ENCODE data around the gene MAPK12.

The MAPK12 gene

DNA sequence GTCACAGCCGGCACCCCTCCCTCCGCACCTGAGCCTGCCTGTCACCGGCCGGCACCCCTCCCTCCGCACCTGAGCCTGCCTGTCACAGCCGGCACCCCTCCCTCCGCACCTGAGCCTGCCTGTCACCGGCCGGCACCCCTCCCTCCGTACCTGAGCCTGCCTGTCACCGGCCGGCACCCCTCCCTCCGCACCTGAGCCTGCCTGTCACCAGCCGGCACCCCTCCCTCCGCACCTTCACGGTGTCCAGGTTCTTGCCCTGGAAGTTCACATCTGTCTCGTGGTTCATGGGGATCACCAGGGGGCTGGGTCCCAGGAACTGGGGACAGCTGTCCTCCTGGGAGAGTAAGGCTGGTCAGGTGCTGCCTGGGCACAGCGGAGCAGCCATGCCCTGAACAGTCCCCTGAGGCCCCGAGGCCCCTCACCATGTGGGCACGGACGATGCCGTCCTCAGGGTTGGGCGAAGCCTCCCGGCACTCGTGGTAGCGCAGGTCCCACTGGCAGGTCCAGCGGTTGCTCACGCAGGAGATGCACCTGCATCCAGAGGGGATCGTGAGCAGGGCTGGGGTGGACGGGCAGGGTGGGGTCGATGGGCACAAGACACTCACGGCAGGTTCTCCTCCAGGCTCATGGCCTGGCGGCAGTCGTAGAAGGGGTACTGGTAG is 24.2 kb upstream of the MAPK12 start:
- Histone ChIP-seq H3K9ac (ENCODE audit: low read length) (peak overlapping the region; percentile 9), H3K9me3 (ENCODE audit: control insufficient read depth, low read length) (no peaks in the 10 kb centered on the region), H3K4me3 (ENCODE audit: low read length) (no peak overlapping the region), H3K4me1 (ENCODE audit: control insufficient read depth, insufficient read depth, low read length) (peaks cover 83% of the 10 kb centered on the region), H3K27me3 (ENCODE audit: control insufficient read depth, insufficient read depth, low read length) (no peaks in the 10 kb centered on the region), H3K36me3 (ENCODE audit: control insufficient read depth, insufficient read depth, low read length) (peaks cover 44% of the 10 kb centered on the region)

DNA sequence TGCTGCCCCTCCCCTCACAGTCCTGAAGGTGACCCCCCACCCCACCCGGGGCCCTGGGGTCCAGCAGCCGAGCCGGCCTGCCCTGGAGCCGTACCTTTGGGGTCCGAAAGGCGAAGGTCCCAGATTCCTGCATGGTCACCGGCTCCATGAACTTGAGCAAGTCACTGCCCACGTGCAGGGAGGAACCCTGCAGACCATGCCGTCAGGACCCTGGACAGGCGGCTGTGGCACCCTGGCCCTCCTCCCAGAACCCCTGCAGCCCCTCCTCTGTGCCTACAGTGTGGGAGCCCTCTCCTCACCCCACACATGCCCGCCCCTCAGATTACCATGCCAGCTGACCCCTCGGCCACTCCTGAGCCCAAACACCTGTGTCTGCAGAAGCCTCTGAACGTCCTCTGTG is 23.0 kb upstream of the MAPK12 start:
- H3K4me1 ChIP-seq (ENCODE audit: control insufficient read depth, insufficient read depth, low read length), result peaks cover 84% of the 10 kb centered on the region
- no peaks in the 10 kb centered on the region for H3K27me3 ChIP-seq (ENCODE audit: control insufficient read depth, insufficient read depth, low read length)
- no peaks in the 10 kb centered on the region for H3K9me3 ChIP-seq (ENCODE audit: control insufficient read depth, low read length)
- H3K36me3 ChIP-seq (ENCODE audit: control insufficient read depth, insufficient read depth, low read length), result peaks cover 45% of the 10 kb centered on the region
- no peak overlapping the region for H3K4me3 ChIP-seq (ENCODE audit: low read length)
- peak overlapping the region; percentile 28 for H3K9ac ChIP-seq (ENCODE audit: low read length)

DNA sequence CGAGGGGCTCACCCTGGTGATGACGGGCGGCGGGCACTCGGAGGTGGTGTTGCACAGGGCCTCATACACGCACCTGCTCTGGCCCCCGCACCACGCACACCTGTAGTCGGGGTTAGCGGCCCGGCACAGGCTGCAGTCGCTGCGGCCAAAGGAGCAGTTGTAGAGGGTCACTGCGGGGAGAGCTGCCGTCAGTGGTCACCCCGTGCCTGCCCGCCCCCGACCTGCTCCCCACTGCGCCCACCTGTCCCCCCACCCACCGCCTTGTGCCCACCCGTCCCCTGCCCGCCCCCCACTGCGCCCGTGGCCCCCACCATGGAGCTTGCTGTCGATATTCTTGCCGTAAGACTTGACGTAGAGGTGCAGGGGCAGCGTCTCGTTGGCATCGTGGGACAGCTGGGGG is 22.3 kb upstream of the MAPK12 start:
- Histone ChIP-seq H3K4me3 (ENCODE audit: low read length) (no peak overlapping the region), H3K4me1 (ENCODE audit: control insufficient read depth, insufficient read depth, low read length) (peaks cover 82% of the 10 kb centered on the region), H3K36me3 (ENCODE audit: control insufficient read depth, insufficient read depth, low read length) (peaks cover 44% of the 10 kb centered on the region), H3K9me3 (ENCODE audit: control insufficient read depth, low read length) (no peaks in the 10 kb centered on the region), H3K27me3 (ENCODE audit: control insufficient read depth, insufficient read depth, low read length) (no peaks in the 10 kb centered on the region), H3K9ac (ENCODE audit: low read length) (no peak overlapping the region)

DNA sequence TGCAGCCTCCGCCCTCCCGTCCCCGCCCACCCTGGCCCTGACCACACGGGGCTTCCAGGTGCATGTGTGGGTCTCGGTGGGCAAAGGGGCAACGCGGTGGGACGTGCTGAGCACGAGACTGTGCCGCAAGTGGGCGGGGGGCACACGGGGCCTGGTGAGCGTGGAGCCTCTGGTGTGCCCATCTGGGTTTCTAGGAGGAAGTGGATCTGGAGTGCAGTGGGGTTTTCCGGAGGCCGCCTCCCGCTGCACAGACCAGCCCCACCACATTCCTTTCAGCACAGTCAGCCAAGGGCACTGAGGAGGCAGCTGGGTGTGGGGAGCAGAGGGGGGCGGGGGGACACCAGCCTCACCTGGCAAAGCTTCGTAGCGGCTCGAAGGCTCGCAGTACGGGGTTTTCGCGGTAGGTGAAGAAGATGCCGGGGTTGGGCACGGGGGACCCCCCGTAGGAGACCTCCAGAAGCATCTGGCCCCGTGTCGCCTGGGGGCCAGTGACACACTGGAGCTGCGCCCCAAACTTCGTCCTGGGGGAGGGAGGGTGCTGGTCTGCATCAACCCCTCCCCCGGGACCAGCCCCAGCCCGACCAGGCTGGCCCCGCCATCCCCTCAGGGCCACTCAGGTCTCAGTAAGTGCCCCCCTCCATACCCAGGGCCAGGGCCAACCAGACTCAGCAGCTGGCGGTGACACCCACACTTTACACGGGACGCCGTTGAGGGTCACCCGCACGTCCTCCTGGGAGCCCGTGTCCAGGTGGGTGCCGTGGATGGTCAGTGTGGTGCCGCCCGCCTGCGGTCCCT is 21.1 kb upstream of the MAPK12 start:
- Histone ChIP-seq H3K4me1 (ENCODE audit: control insufficient read depth, insufficient read depth, low read length) (peaks cover 70% of the 10 kb centered on the region), H3K27me3 (ENCODE audit: control insufficient read depth, insufficient read depth, low read length) (no peaks in the 10 kb centered on the region), H3K9me3 (ENCODE audit: control insufficient read depth, low read length) (no peaks in the 10 kb centered on the region), H3K4me3 (ENCODE audit: low read length) (no peak overlapping the region), H3K9ac (ENCODE audit: low read length) (peak overlapping the region; percentile 8), H3K36me3 (ENCODE audit: control insufficient read depth, insufficient read depth, low read length) (peaks cover 32% of the 10 kb centered on the region)

DNA sequence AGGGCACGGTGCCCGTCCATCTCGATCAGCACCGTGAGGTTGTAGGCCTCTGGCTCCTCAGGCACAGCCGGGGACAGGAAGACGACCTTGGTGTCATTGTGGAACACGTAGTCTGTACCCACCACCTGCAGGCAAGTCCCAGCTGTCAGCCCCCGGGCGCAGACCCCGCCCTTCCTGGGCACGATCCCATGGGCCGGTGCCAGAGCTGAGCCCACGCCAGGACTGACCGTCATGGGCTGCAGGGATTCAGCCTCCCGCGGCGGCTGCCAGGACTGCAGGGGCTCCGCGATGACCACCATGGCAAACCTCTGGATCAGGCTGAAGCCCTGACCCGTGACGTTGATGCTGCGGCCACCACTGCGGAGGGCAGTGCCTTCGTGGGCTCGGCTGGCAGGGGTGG is 20.5 kb upstream of the MAPK12 start:
- Histone ChIP-seq H3K27me3 (ENCODE audit: control insufficient read depth, insufficient read depth, low read length) (no peaks in the 10 kb centered on the region), H3K36me3 (ENCODE audit: control insufficient read depth, insufficient read depth, low read length) (peaks cover 37% of the 10 kb centered on the region), H3K9me3 (ENCODE audit: control insufficient read depth, low read length) (no peaks in the 10 kb centered on the region), H3K4me3 (ENCODE audit: low read length) (no peak overlapping the region), H3K4me1 (ENCODE audit: control insufficient read depth, insufficient read depth, low read length) (peaks cover 64% of the 10 kb centered on the region), H3K9ac (ENCODE audit: low read length) (peak overlapping the region; percentile 48)

DNA sequence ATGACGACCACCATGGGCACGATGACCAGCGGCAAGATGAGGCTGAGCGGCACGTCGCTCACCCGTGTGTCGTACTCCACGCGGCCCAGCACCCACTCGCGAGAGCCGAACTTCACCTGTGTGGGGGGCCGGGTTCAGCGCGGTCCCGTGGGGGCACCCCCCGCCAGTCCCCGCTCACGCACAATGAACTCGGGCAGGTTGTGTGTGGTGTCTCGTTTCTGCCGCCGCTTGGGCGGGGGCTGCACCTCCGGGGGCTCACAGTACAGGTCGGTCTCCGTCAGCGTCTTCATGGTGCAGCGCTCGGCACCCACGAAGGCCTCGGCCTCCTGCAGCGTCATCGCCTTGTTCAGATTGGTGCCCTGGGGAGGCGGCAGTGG is 19.9 kb upstream of the MAPK12 start:
- H3K9me3 ChIP-seq (ENCODE audit: control insufficient read depth, low read length), result no peaks in the 10 kb centered on the region
- H3K27me3 ChIP-seq (ENCODE audit: control insufficient read depth, insufficient read depth, low read length), result no peaks in the 10 kb centered on the region
- peaks cover 58% of the 10 kb centered on the region for H3K4me1 ChIP-seq (ENCODE audit: control insufficient read depth, insufficient read depth, low read length)
- H3K36me3 ChIP-seq (ENCODE audit: control insufficient read depth, insufficient read depth, low read length), result peaks cover 43% of the 10 kb centered on the region
- H3K9ac ChIP-seq (ENCODE audit: low read length), result peak overlapping the region; percentile 48
- no peak overlapping the region for H3K4me3 ChIP-seq (ENCODE audit: low read length)

DNA sequence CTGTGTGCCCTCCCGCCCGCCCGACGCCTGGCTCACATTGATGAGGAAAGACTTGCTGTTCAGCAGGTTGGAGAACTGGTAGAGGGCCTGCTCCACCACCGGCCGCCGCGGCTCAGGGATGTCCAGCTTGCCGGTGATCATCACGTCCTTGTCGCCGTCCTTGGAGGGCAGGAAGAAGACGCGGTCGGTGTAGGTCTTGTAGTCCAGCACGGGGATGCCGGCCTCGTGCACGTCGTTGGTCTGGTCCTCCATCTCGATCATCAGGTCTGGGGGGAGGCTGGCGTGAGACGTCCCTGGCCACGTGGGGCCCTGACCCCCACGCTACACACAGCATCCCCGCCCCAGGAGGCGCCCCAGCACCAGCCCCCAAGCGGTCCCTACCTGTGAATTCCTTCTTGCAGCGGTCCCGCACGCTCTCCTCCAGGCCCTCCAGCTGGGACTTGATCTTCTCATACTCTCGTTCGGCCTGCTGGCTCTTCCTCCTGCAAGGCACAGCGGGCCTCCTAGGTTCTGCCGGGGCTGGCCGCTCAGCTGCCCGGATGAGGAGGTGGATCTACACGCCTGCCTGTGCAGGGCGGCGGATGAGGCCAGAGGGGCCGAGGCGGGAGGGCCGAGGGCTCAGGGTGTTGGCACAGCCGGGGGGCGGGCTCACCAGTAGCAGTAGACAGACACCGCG is 19.4 kb upstream of the MAPK12 start:
- Histone ChIP-seq H3K36me3 (ENCODE audit: control insufficient read depth, insufficient read depth, low read length) (peaks cover 42% of the 10 kb centered on the region), H3K9me3 (ENCODE audit: control insufficient read depth, low read length) (no peaks in the 10 kb centered on the region), H3K4me3 (ENCODE audit: low read length) (no peak overlapping the region)

DNA sequence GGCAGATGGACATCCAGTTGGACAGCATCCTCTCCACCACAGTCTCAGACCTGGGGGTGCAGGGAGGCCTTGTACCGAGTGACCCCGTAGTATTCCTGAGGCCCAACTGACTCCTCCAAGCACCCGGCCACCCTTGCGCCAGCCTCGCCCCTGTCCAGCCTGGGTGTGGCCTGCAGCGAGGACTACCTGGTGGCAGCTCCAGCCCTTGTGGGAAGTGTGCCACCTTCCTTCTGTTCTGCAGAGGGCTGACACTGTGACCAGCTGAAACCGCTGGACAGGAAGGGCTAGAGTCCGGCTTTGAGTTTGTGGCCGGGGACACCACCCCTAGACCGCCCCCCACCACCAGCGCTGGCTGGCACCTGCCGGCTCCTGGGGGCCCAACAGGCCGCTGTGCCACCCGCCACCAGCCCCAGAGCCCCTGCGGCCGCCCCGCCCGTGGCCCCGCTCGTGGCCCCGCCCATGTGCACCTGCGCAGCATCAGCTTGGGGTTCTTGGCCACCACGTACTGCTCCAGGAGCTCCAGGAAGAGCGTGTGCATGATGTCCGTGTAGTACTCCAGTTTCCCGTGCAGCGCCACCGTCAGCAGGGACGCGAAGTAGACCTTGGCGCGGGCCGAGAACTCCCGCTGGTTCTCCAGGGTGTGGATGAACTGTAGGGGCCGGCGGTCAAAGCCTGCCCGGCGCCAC is 18.7 kb upstream of the MAPK12 start:
- Histone ChIP-seq H3K27me3 (ENCODE audit: control insufficient read depth, insufficient read depth, low read length) (no peaks in the 10 kb centered on the region), H3K4me1 (ENCODE audit: control insufficient read depth, insufficient read depth, low read length) (peaks cover 50% of the 10 kb centered on the region), H3K4me3 (ENCODE audit: low read length) (no peak overlapping the region), H3K9ac (ENCODE audit: low read length) (no peak overlapping the region), H3K9me3 (ENCODE audit: control insufficient read depth, low read length) (no peaks in the 10 kb centered on the region), H3K36me3 (ENCODE audit: control insufficient read depth, insufficient read depth, low read length) (peaks cover 39% of the 10 kb centered on the region)

More for the DNA sequence above, 19.4 kb upstream of the MAPK12 start:
- no peaks in the 10 kb centered on the region for H3K27me3 ChIP-seq (ENCODE audit: control insufficient read depth, insufficient read depth, low read length)
- H3K9ac ChIP-seq (ENCODE audit: low read length), result no peak overlapping the region
- peaks cover 53% of the 10 kb centered on the region for H3K4me1 ChIP-seq (ENCODE audit: control insufficient read depth, insufficient read depth, low read length)

DNA sequence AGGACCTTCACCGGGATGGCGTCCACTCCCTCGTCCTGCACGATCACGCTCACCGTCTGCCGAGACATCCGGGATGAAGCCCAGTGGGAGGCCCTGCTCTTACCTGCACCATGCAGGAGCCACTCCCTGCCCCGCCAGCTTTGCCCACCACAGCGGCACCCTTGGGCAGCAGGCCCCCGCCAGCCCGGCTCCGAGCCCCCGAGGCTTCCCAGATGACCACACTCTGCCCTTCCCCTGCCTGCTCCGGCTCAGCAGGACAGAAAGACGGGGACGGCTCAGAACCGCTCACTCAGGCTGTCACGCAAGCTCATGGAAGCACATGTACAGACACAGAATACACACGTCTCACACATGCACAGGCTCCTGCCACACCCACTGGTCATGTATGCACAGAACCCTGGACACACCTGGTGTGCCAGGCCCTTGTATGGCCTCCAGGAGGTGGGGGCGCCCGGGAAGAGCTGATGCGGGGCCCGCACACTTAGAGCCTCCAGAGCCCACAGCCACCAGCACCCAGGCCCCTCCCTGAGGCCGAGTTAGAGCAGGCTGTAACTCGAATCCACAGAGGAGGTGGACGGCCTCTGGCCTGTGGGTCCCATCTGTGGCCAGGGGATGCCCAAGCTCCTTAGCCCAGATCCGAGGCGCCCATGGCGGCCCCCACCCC is 17.6 kb upstream of the MAPK12 start:
- H3K27me3 ChIP-seq (ENCODE audit: control insufficient read depth, insufficient read depth, low read length), result no peaks in the 10 kb centered on the region
- H3K4me3 ChIP-seq (ENCODE audit: low read length), result no peak overlapping the region
- H3K9me3 ChIP-seq (ENCODE audit: control insufficient read depth, low read length), result no peaks in the 10 kb centered on the region
- H3K9ac ChIP-seq (ENCODE audit: low read length), result no peak overlapping the region
- peaks cover 44% of the 10 kb centered on the region for H3K4me1 ChIP-seq (ENCODE audit: control insufficient read depth, insufficient read depth, low read length)
- peaks cover 42% of the 10 kb centered on the region for H3K36me3 ChIP-seq (ENCODE audit: control insufficient read depth, insufficient read depth, low read length)

DNA sequence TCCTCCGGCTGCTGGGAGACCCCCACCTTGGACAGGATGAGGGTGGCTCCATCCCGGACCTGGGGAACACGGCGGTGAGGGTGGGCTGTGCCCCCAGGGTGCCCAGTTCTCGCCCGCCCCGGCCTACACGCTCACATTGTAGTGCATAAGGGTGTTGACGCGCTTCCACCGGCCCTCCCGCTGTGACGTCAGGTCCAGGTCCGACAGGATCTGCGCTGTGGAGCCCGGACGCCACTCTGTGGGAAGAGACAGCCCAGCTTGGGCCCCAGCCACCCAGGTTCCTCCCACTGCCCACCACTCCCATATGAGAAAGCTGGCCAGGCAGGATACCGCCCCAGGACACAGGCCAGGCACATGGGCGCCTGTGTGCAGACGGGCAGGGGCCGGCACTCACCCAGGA is 17.0 kb upstream of the MAPK12 start:
- Histone ChIP-seq H3K4me1 (ENCODE audit: control insufficient read depth, insufficient read depth, low read length) (peaks cover 44% of the 10 kb centered on the region), H3K4me3 (ENCODE audit: low read length) (no peak overlapping the region), H3K9ac (ENCODE audit: low read length) (no peak overlapping the region), H3K9me3 (ENCODE audit: control insufficient read depth, low read length) (no peaks in the 10 kb centered on the region), H3K27me3 (ENCODE audit: control insufficient read depth, insufficient read depth, low read length) (no peaks in the 10 kb centered on the region), H3K36me3 (ENCODE audit: control insufficient read depth, insufficient read depth, low read length) (peaks cover 42% of the 10 kb centered on the region)

DNA sequence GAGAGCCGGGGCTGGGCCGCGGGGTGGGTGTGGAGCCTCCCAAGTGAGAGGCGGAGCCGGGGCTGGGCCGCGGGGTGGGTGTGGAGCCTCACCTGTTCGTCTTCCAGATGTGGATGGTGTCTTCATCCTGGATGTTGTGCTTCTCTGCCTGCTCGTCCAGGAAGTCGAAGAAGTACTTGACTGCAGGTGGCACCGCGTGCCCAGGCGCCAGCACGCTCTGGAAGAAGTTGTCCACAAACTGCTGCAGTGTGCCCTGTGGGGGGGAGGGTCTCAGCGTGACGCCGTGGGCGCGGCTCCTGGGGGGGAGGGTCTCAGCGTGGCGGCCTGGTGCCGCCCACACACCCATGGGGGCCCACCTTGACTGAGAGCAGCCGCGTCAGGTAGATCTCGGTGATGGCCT is 16.3 kb upstream of the MAPK12 start:
- Histone ChIP-seq H3K27me3 (ENCODE audit: control insufficient read depth, insufficient read depth, low read length) (no peaks in the 10 kb centered on the region), H3K4me1 (ENCODE audit: control insufficient read depth, insufficient read depth, low read length) (peaks cover 37% of the 10 kb centered on the region), H3K9me3 (ENCODE audit: control insufficient read depth, low read length) (no peaks in the 10 kb centered on the region), H3K9ac (ENCODE audit: low read length) (no peak overlapping the region), H3K36me3 (ENCODE audit: control insufficient read depth, insufficient read depth, low read length) (peaks cover 42% of the 10 kb centered on the region), H3K4me3 (ENCODE audit: low read length) (no peak overlapping the region)
